ENCODE results near the gene TOX2.
"Not testable (repeated sequence)": the region's sequence is repeated elsewhere in the genome, so short reads cannot be mapped to it uniquely, and the experiment has no call there.

Gene TOX2

DNA sequence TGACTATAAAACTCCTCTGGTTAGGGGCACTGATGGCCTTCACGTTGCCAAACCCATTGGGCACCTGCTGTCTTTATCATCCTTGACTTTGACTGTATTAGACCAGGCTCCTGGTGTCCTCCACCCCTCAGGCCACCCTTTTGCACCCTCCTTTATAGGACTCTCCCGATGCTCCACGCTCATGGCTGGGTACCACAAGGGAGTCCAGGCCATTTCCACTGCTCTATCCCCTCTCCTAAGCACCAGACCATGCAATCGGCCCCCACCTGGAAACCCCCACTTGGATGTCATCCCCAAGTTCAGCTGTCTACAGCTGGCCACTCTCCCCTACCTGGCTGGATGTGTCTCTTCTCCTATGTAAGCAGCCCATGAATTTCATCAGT, 115.2 kb downstream of the TOX2 start:
- no peak for DNase-seq (ENCODE audit: extremely low read depth in 1 of 2, low read depth in 1 of 2)

DNA sequence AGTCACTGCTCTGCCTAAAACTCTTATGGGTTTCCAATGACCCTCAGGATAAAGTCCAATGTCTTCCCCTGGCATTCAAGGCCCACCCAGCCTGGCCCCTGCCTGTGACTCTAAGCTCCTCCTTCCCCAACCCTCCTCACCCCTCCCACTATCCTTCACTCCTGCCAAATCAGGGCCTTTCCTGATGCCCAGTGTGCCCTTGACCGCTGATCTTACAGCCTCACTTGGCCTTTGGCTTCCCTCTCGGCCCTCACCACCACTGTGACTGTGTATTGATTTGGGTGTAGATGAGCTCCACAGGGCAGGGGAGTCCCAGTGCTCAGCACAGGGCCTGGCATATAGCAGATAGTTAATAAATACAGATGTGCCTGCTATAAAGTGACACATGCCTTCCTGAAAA, 115.7 kb downstream of the TOX2 start:
- no peak for DNase-seq (ENCODE audit: extremely low read depth in 1 of 2, low read depth in 1 of 2)

DNA sequence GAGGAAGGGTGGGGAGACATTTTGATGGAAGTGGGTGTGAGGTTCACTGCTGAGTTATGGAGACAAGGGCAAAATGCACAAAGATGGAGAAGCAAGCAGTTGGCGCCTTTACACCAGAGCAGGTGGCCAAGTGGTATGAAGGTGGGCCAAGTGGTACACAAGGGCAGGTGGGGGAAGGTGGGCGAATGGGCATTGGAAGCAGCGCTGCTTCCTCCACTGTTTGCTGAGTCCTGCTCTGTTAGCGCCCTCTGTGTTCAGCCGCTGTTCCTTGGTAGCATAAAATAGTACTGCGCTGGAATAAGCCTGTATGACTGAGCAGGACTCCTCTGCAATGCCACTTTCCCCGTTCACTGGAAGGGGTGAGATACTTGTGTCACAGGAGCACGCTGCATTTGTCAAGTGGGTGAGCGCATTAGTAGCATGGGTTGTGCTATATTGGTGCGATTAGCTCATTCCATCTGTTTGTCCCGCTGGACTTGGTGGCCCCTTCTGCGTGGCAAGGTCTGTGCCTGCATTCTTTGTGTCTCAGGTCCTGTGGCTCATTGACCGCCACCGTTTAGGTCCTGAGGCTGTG, 116.4 kb downstream of the TOX2 start:
- no peak for DNase-seq (ENCODE audit: extremely low read depth in 1 of 2, low read depth in 1 of 2)

DNA sequence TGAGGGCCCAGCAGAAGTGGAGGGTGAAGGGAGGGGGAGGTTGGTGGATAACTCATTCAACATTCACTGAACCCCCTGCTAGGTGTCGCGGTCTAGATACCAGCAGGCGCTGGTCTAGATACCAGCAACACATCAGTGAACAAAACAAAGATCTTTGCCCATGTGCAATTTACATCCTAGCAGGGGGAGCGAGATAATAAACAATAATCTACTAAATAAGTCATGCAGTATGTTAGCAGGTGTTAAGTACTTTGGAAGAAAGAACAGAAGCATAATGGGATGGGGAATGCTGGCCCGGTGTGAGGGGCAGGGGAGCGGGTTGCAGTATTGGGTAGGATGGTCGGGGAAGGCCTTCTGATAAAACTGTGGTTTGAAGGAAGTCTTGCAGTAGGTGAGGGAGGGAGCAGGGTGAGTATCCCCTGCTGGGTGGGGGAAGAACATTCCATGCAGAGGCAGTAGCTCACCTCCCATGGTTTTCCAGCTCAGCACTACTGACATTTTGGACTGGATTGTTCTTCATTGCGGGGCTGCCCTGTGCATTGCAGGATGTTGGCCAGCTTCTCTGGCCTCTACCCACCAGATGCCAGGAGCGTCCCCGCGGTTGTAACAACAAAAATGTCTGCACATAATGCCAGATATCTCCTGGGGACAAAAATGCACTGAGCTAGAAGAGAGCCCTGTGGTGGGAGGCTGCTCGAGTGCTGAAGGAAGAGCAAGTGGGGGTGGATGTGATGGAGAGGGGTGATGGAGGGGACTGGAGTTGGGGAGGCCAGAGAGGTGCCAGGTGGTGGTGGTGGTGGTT, 117.3 kb downstream of the TOX2 start:
- DNase-seq (ENCODE audit: extremely low read depth in 1 of 2, low read depth in 1 of 2), result no peak

DNA sequence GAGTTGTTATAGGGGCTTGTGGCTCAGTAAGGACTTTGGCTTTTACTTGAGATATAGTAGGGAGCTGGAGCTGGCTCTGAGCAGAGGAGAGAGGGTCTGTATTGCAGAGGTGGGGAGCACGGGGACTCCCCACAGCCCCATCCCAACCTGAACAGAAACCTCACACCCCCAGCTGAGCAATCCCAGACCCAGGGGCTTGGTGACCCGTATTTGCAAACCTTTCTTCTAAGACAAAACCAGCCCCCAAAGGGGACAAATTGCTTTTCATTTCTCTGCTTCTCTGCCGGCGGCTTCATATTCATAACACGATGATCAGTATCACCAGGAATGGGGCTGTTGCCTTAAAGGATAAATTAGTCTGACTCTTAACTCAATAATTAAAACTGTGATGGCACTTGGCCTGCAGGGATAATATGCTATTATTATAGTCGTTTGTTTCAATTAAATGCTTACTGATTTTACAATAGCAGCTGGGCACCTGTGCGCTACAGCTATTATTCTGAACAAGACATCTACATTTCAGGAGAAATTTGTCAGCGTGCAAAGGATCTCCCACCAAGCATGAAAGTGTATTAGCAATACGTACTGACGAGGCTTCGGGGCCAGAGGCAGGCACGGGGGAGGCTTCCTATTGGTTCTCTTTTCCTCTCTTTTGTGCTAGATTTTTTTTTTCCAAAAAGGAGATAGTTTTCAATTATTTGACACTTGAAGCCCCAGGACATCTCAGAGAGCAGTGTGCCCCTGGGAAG, 118.1 kb downstream of the TOX2 start:
- no peak for DNase-seq (ENCODE audit: extremely low read depth in 1 of 2, low read depth in 1 of 2)

DNA sequence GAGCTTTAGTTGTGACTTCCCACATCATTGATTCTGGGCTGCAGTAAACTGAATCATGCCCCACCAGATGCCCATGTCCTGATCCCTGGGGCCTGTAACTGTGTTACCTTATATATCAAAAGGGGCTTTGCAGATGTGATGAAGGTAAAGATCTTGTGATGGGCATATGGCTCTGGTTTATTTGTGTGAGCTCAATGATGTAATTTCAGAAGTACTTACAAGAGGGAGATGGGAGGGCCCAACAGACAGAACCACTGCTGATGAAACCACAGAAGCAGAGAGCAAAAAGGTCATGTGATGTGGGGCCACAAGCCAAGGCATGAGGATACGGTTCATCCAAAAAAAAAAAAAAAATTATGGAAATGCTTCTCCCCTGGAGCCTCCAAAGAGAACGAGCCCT, 118.7 kb downstream of the TOX2 start:
- no peak for DNase-seq (ENCODE audit: extremely low read depth in 1 of 2, low read depth in 1 of 2)

DNA sequence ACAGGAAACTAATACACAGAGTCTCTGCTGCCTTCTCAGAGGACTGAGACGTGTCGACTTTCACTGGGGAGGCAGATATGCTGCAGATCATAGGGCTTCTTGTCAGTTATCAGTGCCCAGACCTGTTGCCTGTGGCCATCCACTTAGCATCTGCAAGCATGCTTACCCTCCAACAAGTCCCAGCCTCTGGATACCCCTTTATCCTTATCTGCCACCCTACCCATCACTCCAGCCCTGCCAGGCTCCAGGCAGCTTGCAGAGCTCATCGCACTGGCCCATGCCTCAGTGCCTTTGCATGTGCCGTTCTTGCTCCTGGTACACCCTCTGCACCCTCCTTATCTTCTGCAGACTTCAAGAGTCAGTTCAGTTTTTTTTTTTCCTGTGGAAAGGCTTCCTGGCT, 119.2 kb downstream of the TOX2 start:
- no peak for DNase-seq (ENCODE audit: extremely low read depth in 1 of 2, low read depth in 1 of 2)

DNA sequence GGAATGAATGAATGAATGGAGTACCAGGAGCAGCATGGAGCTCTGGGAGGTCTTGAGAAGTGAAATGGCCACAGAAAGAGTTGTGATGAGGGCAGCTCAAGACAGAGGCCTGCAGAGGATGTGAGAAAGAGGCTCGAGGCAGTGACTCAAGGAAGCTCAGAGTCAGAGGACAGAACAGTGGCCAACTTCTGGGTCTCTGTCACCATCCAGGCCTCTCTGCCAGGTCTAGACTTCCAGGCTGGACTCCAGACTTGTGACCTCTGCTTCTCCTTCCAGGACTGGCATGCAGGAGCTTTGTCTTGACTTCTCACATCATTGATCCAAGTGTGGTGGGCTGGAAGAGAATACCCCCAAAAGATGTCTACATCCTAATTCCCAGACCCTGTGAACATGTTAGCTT, 119.8 kb downstream of the TOX2 start:
- DNase-seq (ENCODE audit: extremely low read depth in 1 of 2, low read depth in 1 of 2), result no peak

DNA sequence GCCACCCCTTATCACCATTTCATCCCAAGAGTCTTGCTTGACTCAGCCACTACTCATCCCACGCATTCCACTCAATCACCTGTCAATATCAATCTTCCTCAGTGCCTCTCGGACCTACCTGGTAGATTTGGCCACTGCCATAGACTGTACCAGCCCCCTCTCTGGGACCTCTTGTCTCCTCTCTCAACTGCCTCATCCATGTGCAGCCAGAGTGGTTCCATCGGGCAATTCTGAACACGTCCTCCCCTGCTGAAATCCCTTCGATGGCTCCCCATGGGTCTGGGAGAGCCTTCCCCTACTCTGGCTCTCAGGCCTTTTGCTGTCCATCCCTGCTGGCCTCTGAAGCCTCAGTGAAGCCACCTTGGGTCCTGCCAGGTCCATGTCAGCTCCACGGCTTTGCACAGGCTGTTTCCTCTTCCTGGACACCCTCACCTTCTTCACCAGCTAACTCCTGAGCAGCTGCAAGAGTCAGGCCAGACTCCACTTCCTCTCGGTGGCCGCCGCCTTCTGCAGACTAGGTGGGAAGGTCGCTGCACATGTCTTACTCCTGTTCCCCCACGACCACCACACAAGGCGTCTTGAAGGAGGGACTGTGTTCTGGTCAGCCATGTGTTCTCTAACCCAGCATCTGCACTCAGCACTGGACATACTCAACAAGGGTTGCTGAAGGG, 120.4 kb downstream of the TOX2 start:
- no peak for DNase-seq (ENCODE audit: extremely low read depth in 1 of 2, low read depth in 1 of 2)

DNA sequence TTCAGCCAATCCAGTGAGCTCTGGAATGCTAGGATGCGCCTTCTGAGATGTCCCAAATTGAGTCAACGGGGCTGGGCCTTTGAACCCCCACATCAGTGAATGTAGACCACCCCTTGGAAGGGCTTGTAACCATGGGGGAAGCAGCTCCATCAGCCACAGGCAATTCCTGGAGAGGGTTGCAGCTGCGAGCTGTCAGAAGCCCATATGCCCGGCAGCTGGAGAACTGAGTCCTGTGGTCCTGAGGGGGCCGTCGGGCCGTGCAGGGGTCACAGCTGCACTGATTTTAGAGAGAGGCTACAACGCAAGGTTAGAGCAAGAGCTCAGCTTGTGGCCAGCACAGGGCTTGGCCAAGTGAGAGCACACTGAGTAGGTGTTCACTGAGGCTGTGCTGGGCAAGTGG, 121.3 kb downstream of the TOX2 start:
- no peak for DNase-seq (ENCODE audit: extremely low read depth in 1 of 2, low read depth in 1 of 2)

DNA sequence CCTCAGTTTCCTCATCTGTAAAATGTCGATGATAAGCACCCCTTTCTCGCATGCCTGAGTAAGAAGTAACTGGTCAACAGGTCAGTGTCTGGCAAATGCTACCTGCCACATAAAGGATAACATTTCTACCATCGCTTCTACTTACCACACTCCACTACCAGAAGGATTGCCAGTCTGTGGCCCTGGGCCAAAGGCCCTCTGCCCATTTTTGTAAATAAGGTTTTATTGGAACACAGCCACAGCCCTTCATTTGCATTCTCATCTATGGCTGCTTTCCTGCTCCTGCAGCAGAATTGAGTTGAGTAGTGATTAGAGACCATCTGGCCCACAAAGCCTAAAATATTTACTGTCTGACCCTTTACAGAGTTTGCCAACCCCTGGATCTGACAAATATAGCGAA, 121.8 kb downstream of the TOX2 start:
- no peak for DNase-seq (ENCODE audit: extremely low read depth in 1 of 2, low read depth in 1 of 2)

DNA sequence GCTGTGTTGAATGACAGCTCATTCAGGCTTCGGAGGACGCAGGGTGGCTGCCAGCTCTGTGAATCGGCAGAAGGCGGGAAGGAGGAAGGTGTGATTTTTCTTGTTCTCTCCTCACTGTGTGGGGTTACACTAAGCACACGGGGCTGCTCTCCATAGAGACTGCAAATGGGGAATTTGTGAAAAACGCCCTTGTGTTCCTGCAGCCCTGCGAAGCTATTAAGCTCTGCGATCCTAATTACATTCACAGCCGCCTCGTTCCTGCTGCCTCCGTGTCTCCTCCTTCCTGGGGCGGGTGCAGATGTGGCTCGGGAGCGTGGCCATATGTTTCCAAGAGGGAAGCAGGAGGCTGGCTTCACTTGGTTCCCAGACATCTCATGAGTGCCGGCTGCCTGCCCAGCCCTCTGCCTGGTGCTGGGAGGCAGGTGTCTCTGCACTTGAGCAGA, 124.0 kb downstream of the TOX2 start:
- no peak for DNase-seq (ENCODE audit: extremely low read depth in 1 of 2, low read depth in 1 of 2)

DNA sequence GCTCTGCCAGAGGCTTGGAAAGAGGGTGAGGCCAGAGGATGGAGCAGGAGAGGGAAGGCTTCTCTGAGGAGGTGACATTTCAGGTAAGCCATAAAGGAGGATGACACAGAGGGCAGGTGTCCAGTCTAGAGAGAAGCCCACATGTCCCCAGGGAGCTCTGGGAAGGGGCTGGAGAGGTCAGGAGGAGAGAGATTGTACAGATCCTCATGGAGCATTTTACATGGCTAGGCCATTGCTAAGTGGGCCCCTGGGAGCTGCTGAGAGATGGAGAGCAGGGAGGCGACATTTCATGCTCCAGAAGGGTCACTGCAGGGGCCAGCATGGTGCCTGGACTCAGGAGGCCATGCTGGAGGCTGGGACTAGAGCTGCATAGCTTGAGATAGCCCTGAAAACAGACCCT, 124.5 kb downstream of the TOX2 start:
- DNase-seq (ENCODE audit: extremely low read depth in 1 of 2, low read depth in 1 of 2), result no peak

DNA sequence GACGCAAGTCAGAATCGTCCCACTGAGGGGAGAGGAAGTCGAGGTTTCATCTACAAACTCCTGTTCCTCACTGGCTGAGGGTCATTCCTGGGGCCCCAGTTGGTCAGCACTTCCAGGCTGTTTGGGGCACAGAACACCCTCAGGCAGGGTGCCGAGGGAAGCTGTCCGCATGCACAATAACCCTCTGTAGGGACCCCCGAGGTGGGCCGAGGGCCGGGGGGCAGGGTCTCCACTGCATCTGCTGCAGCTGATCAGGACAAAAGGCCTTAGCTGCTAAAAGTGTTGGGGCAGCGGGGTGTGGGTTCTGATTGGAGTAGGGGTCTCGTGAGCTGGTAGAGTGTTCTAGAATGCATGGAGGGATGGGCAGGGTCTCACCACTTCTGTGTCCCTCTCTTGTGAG, 125.1 kb downstream of the TOX2 start:
- no peak for DNase-seq (ENCODE audit: extremely low read depth in 1 of 2, low read depth in 1 of 2)

DNA sequence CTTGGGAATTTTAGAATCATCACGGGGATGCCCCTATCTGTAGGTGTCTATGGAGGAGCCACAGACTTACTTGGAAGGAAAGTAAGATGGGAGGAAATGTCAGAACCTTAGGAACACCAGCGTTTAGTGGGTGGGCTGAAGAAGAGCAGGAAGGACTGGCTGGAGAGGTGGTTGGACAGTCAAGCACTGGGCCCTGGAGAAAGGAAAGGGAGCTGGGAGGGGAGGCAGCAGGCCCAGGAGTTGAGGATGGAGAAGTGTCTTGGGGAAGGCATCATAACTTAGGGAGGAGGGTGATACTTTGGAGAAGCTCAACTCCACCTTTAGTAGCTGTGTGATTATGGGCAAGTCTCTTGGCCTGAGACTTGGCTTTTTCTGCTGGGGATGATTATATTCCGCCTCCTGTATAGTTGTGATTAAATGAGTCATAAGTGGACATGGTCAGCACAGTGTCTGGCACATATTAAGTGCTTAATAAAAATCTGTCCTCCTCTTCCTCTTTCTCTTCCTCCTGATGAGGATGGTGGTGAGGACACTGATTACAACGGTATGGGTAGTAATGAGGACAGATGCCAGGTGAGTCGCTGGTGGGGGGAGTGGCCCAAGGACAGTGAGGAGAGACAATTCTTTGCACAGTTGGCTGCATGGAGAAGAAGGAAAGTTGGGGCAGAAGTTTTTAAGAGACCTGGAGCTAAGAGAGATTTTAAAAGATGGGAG, 125.7 kb downstream of the TOX2 start:
- no peak for DNase-seq (ENCODE audit: extremely low read depth in 1 of 2, low read depth in 1 of 2)

DNA sequence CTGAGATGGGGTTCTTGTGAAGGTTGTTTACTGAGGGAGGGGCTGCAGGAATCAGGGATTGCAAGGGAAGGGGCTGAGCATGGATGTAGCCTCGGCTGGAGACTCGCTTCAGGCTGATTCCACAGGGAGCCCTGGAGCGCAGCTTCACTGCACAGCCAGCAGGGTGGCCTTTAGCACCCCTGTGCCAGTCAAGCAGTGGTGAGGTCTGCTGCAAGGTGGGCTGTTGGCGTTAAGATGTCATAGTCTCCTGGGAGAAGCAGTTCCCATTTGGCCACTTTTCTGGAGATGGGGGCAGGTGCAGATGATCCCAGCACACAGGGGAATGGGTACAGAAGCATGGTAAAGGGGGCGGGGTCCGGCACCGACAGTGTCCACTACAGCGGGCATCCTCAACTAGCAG, 126.3 kb downstream of the TOX2 start:
- no peak for DNase-seq (ENCODE audit: extremely low read depth in 1 of 2, low read depth in 1 of 2)

DNA sequence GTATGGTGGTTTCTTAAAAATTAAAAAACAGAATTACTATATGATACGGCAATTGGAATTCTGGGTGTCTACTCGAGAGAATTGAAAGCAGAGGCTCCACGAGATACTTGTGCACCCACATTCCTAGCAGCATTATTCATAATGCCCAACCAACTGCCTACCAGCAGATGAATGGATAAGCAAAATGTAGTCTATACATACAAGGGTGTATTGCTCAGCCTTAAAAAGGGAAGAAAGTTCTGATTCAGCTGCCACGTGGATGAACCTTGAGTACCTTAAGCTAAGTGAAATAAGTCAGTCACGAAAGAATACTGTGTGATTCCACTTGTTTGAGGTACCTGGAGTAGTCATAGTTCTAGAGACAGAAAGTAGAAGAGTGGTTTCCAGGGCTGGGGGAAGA, 130.1 kb downstream of the TOX2 start:
- DNase-seq (ENCODE audit: extremely low read depth in 1 of 2, low read depth in 1 of 2), result not testable (repeated sequence)

DNA sequence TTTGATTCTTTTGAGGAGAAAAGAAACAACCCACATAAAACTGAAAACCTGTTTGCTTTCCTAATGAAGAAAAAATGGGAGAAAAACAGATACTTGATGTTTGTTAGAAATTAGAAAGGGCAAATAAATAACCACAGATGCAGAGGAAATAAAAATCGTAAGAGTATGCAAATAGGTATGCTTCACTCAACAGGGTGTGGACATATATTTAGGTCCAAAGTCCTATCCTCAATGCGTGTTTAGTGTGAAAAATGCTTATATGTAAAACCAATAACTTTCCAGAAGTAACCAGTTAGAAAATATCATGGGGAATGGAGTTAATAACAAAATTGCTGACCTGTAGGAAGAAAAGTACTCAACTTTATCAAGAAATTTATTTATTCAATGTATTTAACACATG, 135.7 kb downstream of the TOX2 start:
- no peak for DNase-seq (ENCODE audit: extremely low read depth in 1 of 2, low read depth in 1 of 2)

DNA sequence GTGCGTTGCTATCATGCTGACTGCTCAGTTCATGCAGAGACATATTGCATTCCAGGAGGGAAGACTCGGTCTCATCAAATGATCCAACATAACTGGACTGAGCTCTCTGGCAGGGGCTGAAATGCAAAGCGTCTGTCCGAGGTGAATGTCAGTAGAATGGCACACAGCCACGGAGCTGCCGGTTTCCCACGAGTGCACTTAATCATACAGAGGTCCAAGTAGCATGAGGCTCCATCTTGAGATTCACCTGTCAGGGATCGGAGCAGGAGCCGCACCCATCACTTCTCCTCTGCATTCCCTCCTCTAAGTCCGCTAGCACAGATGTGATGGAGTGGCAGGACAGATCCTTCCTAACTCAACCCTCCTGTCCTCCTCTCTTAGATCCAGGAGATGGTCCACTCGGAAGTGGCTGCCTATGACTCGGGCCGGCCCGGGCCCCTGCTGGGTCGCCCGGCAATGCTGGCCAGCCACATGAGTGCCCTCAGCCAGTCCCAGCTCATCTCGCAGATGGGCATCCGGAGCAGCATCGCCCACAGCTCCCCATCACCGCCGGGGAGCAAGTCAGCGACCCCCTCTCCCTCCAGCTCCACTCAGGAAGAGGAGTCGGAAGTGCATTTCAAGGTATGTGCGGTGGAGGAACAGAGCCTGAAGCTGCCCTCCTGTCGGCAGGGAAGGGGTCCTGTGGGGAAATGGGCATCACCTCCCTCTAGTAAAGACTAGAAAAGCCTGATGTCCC, 136.4 kb downstream of the TOX2 start:
- no peak for DNase-seq (ENCODE audit: extremely low read depth in 1 of 2, low read depth in 1 of 2)

DNA sequence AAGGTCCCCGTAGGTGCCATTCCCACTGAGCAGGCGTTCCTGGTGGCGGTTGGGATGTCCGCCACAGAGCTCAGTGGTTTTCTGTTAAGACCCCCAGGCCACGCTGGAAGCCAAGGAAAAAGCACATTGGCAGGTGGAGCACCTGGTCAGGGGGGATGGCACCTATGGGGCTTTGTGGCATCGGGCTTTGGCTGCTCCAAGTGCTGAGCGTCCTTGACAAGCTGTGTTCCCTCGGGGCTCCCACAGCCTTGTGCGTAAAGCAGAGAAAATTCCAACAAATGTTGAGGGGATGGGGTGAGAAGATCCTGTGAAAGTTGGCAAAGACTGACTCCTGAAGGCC, 137.0 kb downstream of the TOX2 start:
- DNase-seq (ENCODE audit: extremely low read depth in 1 of 2, low read depth in 1 of 2), result no peak

All from activated CD8-positive, alpha-beta memory T cell treated with anti-CD3 and anti-CD28 coated beads for 1 hour (primary cell).